IMR-90 (cell line): Measurements from ENCODE around the gene CARMIL1.

Source experiments
- CEBPB ChIP-seq: IDR thresholded peaks from 2 replicates; pipeline ENCODE4 v1.6.1; 2012; ENCODE audit warnings: low read depth, low read length, improper control_type of control experiment
- CHD1 ChIP-seq: IDR thresholded peaks from 2 replicates; pipeline ENCODE4 v1.6.1; 2012; ENCODE audit warnings: low read depth, low read length, improper control_type of control experiment
- FOS ChIP-seq: fragments of 150-350 bp; IDR thresholded peaks from 2 replicates; pipeline ENCODE4 v1.6.1; 2016; ENCODE audit warnings: low read depth, low read length
- MXI1 ChIP-seq: IDR thresholded peaks from 2 replicates; pipeline ENCODE4 v1.6.1; 2012; ENCODE audit warnings: low read depth, mild to moderate bottlenecking, low read length, moderate library complexity, borderline replicate concordance
- NFE2L2 ChIP-seq: fragments of 150-350 bp; IDR thresholded peaks from 2 replicates; pipeline ENCODE4 v1.6.1; 2016; ENCODE audit warnings: low read depth, mild to moderate bottlenecking, low read length
- POLR2A ChIP-seq: IDR thresholded peaks from 2 replicates; pipeline ENCODE4 v1.6.1; 2012; ENCODE audit warnings: mild to moderate bottlenecking, low read depth, low read length
- RAD21 ChIP-seq: IDR thresholded peaks from 2 replicates; pipeline ENCODE4 v1.6.1; 2012; ENCODE audit warnings: low read length, improper control_type of control experiment
- RCOR1 ChIP-seq: IDR thresholded peaks from 2 replicates; pipeline ENCODE4 v1.6.1; 2012; ENCODE audit warnings: mild to moderate bottlenecking, low read length, improper control_type of control experiment; ENCODE audit not compliant: insufficient replicate concordance
- RFX5 ChIP-seq: IDR thresholded peaks from 2 replicates; pipeline ENCODE4 v1.8.0; 2012; ENCODE audit warnings: low read depth, mild to moderate bottlenecking, low read length, moderate library complexity
- SMC3 ChIP-seq: fragments of 150-350 bp; IDR thresholded peaks from 2 replicates; pipeline ENCODE4 v1.6.1; 2016; ENCODE audit warnings: low read depth, mild to moderate bottlenecking, antibody characterized with exemption, low read length, moderate library complexity
- TF ChIP-seq, protein P1 (sequence below): conservative IDR thresholded peaks from 2 replicates; pipeline ENCODE4 v1.5.1; 2012; ENCODE audit warnings: mild to moderate bottlenecking, low read depth, low read length, improper control_type of control experiment
- TF ChIP-seq, protein P2 (sequence below): fragments of 150-350 bp; IDR thresholded peaks from 2 replicates; pipeline ENCODE4 v1.6.1; 2016; ENCODE audit warnings: low read depth, mild to moderate bottlenecking, low read length, moderate library complexity, borderline replicate concordance
- TF ChIP-seq, protein P3 (sequence below): fragments of 150-350 bp; IDR thresholded peaks from 2 replicates; pipeline ENCODE4 v1.6.1; 2017; ENCODE audit warnings: mild to moderate bottlenecking, antibody characterized with exemption, low read length, low read depth

DNA sequence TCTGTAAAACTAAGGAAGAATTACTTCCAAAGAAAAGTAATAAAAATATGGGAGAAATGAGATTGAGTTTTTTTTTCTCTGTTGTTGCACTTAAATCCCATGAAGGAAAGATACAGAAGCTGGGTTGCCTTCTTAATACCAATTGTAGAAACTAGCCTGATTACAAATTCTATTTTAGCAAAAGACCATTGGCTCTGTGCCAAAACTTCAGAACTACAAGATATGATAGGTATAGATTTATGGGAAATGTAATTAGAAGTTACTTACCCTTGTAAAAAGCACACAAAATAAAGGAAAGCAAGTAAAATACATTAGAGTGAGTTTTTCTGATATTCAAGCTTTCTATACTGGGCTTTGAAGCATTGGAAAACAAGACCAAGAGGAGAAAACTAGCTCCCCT is 299.4 kb downstream of the CARMIL1 start:
- no peak for TF ChIP-seq POLR2A
- TF ChIP-seq, protein P1, sequence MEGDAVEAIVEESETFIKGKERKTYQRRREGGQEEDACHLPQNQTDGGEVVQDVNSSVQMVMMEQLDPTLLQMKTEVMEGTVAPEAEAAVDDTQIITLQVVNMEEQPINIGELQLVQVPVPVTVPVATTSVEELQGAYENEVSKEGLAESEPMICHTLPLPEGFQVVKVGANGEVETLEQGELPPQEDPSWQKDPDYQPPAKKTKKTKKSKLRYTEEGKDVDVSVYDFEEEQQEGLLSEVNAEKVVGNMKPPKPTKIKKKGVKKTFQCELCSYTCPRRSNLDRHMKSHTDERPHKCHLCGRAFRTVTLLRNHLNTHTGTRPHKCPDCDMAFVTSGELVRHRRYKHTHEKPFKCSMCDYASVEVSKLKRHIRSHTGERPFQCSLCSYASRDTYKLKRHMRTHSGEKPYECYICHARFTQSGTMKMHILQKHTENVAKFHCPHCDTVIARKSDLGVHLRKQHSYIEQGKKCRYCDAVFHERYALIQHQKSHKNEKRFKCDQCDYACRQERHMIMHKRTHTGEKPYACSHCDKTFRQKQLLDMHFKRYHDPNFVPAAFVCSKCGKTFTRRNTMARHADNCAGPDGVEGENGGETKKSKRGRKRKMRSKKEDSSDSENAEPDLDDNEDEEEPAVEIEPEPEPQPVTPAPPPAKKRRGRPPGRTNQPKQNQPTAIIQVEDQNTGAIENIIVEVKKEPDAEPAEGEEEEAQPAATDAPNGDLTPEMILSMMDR = no peak
- no peak for TF ChIP-seq SMC3
- TF ChIP-seq, protein P2, sequence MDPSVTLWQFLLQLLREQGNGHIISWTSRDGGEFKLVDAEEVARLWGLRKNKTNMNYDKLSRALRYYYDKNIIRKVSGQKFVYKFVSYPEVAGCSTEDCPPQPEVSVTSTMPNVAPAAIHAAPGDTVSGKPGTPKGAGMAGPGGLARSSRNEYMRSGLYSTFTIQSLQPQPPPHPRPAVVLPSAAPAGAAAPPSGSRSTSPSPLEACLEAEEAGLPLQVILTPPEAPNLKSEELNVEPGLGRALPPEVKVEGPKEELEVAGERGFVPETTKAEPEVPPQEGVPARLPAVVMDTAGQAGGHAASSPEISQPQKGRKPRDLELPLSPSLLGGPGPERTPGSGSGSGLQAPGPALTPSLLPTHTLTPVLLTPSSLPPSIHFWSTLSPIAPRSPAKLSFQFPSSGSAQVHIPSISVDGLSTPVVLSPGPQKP = no peak
- no peak for TF ChIP-seq RAD21
- TF ChIP-seq CHD1 = no peak
- no peak for TF ChIP-seq RFX5
- TF ChIP-seq NFE2L2 = no peak
- TF ChIP-seq MXI1 = no peak
- no peak for TF ChIP-seq FOS
- TF ChIP-seq CEBPB = no peak
- no peak for TF ChIP-seq RCOR1
- TF ChIP-seq, protein P3, sequence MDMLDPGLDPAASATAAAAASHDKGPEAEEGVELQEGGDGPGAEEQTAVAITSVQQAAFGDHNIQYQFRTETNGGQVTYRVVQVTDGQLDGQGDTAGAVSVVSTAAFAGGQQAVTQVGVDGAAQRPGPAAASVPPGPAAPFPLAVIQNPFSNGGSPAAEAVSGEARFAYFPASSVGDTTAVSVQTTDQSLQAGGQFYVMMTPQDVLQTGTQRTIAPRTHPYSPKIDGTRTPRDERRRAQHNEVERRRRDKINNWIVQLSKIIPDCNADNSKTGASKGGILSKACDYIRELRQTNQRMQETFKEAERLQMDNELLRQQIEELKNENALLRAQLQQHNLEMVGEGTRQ = no peak
